DOHH2 (cell line): ENCODE measurements around the gene MRPS2.

Source experiments
- CTCF ChIP-seq: fragments of 200-600 bp; sonication (generic); IDR thresholded peaks from one replicate; pipeline ENCODE4 v1.5.1; 2014; ENCODE audit warnings: antibody characterized with exemption, mild to moderate bottlenecking, low read depth, low read length; ENCODE audit not compliant: poor library complexity, severe bottlenecking
- EZH2phosphoT487 ChIP-seq: fragments of 200-600 bp; sonication (generic); IDR thresholded peaks from 2 replicates; pipeline ENCODE4 v1.6.1; 2017; ENCODE audit warnings: borderline replicate concordance, mild to moderate bottlenecking, antibody characterized with exemption, low read length, moderate library complexity, mixed read lengths

GRCh38 chr9:135471791-135472640, 28.5 kb upstream of the MRPS2 start:
- no peak for TF ChIP-seq CTCF
- TF ChIP-seq EZH2phosphoT487: no peak
